CD4-positive, alpha-beta T cell treated with Interferon alpha-2 for 1 hour (primary cell): Measurements from ENCODE around the gene NAV2.

Experiments
- DNase-seq, 2 donors: peaks; one replicate each; pipeline ENCODE4 v3.0.0-alpha.2; 2020 to 2022

NAV2 gene

DNA sequence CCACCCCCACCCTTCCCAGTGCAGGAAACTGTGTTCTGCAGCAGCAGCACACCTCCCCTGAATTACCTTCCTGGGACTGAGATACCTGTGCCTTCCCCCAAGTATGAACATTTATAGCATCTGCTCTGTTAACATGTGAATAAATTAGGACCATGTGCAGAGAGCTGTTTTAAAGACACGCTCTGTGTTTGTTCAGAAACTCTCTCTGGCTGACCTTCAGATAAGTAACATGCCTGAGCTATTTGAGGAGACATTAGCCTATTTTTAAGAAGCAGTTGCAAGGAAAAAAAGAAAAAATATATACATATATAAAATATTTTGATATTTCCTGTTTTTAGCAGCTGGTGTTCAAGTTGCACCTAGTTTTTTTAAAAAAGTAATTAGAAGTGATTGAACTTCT, 5.4 kb downstream of the NAV2 start:
- no peak for DNase-seq

DNA sequence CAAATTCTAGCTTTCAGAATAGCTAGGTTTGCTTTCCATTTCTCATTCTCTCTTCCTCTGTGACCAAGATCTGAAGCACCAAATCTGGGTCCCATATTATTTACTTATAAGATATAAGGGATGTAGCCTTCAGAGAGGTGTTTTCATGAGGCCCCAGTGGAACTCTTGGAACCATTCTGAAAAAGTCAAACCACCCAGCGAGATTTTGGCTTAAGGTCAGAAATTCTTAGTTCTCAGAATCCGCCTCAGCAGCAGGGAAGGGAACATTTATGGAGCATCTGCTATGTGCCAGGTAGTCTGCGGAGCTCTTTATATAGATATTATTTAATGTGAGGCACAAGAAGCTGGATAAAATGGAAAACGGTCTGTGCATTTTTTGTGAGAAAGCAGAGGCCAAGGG, 6.3 kb downstream of the NAV2 start:
- no peak for DNase-seq

DNA sequence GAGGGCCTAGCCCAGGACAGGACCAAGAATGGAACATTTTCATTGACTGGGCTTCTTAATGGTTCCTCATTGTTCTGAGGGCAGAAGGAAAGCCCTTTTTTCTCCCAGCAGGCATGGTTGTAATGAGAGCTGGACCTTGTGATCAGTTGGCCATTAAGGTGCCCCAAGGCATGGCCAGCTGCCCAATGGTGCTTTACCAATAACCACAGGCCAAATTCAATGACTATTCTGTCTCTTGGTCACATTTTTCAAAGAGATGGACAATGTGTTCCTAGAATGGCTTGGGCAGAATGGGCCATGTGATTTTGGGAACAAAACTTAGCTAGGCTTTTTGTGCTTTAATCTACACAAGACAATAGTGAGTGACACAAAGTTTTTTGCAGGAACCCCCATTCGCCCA, 7.3 kb downstream of the NAV2 start:
- DNase-seq: no peak

DNA sequence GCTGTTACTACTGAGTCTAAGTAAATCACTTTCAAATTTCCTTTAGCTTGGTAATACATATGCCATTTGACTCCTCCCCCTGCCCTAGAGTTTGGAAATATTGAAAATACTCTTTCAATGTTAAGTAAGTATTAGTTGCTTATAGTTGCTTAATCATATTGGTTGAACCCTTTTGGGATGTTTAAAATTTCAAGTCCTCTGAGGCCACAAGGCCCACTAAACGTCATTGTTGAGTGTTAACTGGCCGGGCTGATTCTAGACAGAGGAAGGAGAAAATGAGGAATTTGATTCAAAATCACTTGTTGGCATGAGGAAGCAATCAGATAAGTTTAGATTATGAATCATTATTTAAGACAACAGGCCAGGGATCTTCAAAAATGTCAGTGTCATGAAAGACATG, 8.5 kb downstream of the NAV2 start:
- no peak for DNase-seq

DNA sequence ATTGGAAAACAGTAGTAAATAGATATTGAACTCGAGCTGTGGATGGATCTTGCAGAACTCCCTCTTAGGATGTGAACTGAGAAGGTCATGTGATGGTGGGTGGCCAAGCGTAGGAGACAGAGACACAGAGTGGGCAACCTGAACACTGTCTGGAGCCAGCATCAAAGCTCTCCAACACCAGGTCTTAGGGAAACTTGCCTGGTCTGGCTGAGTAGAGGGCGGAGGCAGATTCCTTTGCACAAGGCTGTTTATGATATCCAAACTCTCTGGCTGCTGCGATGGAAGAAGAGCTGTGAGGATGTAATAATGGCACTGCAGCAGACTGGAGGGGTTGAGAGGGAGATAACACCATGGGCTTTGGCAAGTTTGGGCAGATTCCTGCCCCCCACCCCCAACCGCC, 10.1 kb downstream of the NAV2 start:
- DNase-seq: no peak

DNA sequence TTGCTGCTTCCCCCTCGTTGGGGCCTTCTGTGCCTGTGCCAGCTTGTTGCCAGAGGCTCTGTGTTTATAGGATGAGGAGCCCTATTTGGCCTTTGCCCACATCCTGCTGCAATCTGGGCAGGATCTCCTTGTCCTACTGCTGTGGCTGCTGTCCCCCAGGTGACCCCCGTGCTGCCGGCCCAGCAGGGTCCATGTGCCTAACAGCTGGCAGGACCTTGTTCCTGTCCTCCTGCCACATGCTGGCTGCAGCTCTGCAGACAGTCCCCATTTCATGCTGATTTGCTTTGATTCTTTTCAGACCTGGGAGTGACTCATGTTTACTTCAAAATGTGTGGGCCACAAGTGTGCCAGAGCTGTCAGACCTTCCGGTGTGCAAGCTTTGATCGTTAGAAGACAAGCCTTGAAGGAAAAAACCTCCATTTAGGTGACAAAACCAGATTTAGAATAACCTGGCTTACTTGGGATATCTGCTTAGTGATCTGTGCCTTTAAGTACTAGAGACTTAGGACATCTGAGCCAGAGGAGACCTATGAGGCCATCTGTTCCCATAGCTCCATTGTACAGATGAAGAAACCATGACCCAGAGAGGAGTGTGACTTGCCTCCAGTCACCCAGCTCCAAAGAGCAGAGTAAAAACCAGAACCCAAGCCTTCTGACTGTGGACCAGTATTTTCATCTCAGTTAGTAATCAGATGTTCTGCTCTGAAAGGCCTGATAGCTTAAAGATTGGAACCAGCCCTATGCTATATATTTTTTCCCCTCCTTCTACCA, 11.1 kb downstream of the NAV2 start:
- DNase-seq: peak; percentile 10 to 53

DNA sequence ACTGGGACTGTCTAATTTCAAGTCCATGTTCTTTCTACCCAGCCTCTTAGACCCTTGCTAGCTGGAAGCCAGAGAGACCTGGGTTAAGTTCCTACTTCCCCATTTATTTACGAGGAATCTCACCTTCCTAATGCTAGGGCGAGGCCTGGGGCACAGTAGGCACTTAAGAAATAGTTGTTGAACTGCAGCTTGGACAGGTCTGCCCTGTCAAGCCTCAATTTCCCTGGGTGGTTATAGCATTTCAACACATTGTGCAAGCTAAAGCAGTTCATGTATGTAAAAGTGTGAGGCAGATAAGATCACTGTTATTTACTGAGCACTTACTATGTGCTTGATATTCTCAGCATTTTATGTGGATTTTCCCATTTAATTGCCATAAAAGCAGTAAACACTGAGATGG, 12.1 kb downstream of the NAV2 start:
- DNase-seq: no peak

DNA sequence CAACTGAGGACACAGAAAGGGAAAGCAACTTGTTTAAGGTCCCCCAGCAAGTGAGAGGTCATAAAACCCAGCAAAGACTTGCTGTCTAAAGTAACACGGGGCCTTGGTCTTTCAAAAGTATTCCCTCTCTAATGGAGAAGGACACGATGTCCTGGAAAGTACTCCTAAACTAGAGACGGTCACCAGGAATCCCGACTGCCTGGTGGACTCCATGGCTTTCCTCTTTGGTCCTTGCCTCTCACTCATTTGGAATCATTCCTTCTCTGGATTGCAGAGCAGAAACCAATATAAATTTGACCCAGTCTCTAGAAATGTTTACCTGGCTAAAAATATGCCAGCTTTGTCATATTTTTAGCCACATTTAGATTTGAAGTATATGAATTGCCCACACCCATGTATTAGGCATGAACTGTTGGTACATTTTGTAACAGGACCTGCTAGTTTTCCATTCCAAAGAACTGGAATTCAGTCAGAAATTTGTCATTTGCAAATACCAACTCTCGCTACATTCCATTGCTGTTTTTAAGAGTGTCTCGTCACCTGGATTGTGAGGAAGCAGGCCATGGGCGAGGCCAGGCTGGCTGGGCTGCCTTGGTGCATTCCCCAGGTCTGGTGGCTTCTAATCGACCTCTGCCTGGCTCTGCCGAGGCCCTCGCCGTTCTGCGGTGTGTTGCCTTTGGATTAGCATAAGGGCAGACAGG, 12.9 kb downstream of the NAV2 start:
- DNase-seq: no peak

DNA sequence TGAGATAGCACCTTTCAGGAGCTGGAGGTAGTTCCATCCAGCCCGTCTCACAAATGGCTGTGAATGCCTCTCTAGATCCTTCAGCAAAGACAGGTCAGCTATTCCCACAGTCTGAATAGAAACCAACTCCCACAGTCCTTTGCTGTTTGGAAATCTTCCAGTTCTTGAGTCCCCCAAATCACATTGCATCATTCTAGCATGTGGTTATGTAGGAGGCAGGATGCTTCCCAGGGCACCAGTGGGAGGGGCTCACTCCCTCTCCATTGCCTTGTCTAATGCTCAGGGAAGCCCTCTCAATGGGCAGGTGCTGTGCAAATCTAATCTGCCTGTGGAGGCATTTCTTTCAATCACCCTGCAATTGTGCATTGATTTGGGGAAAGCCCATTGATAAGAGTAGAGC, 14.6 kb downstream of the NAV2 start:
- no peak for DNase-seq

DNA sequence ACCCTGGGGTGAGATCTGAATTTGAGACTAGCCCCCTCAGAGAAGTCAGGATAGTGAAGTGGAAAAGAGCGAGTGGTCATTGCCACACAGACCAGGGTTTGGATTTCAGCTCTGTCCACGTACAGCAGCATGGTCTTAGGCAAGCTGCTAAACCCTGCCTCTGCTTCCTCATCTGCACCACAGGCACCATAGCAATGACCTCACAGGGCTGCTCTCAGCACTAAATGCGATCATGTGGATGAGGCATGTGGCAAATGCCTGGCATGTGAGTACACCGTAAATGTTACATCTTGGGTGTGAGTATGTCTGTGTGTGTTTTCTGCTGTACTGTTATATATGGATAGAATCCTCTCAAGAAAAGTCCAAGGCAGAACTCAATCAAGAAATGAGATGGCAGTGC, 15.8 kb downstream of the NAV2 start:
- DNase-seq: no peak

DNA sequence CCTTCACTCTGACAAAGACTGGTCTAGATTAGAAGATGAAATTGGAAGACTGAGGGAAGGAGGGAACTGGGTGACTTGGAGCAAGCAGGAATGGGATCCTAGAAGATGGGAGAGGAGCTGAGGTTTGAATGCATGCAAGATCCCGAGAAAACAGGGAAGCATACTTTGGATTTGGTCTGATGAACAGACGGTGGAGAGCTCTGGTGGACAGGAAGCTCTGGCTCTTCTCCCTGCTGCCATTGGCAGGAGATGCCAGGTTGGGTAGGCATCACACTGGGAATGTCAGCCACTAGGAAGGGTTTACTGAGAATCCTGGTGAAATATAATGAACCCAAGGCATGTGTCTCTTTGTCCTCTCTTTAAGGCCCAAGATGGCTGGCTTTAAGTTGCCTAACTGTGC, 16.5 kb downstream of the NAV2 start:
- no peak for DNase-seq

DNA sequence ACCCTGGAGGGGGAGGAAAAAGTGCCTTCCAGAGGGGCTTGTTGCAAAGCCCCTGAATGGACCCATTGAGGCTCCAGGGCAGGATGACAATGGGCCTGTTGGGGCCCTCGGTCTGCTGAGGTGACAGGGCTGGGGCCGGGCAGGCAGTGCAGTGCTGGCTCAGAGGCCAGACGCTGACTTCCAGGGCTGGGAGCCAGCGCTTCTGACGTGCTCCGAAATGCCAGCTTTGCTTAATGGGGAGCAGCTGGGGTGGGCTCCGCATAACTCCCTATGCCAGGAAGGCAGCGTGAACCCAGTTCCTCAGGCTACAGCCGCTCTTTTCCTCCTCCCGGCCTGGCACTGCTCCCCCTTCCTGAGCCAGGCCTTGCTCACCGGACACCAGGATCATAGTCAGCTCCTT, 17.7 kb downstream of the NAV2 start:
- no peak for DNase-seq

DNA sequence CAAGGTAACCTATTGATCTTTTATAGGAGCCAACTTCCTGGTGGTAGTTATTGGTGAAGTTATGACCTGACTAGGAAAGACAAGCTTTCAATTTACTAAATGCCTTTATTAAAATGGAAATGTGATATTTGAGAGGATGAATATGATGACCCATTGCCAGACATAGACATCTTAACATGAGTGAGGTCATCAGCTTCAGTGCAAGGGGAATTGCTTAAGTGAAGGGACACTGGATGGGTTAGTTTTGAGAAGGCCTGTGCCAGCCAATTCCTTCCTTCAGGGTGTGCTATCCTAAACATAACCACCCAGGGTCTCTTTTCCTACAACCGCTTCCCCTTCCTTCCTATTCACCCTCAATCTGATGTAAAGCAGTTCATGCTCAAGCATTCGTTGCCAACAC, 21.5 kb downstream of the NAV2 start:
- no peak for DNase-seq

DNA sequence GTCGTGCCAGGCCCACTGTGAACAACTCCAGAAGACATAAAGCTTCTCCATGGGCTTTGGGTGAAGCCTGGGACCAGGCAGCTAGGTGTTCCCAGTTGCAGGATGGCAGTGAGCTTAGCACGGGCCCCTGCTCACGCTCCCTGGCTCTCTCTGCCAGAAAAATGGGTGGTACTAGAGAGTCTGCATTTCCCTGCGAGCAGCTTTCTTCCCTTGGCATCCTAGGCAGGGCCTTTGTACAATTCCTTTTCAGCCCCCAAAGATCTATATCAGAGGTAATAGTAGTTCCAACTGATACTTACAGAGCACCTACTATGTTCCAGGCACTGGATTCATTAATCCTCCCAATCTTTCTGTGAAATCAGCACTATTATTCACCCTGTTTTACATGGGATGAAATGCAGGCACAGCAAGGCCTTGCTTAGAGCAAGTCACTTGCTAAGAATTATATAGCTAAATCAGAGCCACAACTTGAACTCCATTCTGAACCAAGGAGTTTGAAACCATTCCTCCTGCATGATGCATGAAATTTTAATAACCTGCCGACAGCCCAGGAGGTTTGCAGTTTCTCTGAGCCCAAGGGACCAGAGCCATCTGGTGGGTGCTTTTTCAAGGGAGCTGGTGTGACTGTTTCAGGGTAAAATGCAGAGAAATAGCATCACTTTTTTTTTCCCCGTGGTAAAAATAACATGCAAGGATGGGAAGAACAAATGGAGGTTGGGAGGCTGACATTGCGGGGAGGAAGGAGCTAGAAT, 22.7 kb downstream of the NAV2 start:
- no peak for DNase-seq

DNA sequence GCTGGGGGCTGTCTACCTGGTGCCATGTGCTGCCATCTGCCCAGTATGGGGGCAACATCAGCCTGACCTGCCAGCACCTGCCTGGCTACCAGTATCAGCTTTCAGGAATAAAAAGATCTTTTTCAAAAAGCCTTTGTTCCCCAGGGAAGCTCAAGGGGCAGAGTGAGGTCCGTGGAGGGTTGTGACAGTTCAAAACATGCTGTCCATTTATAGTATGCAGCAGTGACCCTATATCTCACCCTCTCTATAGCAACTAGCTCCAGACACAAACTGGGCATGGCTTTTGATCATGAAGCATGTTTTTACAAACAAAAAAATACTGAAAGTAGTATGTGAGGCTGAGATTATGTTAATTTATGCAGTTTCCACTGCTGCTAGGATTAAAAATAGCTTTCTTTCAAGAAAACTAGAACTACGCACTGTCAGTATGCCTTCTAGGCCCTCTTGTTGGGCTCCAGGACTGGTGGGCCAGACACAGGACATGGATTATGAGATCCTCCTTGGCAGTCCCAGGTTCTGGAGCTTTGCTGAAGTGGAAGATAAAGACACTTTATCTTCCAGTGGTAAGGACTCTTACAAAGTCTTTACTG, 23.4 kb downstream of the NAV2 start:
- DNase-seq: no peak

DNA sequence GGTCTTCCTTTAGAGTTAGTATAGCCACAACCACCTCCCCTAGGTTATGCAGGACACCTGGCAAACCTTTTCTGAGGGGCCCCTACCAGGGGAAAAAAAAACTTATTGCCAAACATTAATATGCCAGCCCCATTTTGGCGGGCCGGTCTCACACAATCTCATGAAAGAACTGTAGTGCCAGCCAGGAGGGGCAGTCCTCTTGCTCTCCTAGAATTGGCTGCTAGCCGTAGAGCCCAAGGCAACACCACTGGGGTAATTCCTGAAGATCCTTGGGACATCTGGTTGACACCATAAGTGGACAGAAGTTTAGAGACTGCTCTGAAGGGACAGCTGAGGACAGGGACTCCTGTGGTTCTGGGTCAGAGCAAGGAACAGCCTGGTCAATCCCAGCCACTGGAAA, 24.2 kb downstream of the NAV2 start:
- DNase-seq: no peak

DNA sequence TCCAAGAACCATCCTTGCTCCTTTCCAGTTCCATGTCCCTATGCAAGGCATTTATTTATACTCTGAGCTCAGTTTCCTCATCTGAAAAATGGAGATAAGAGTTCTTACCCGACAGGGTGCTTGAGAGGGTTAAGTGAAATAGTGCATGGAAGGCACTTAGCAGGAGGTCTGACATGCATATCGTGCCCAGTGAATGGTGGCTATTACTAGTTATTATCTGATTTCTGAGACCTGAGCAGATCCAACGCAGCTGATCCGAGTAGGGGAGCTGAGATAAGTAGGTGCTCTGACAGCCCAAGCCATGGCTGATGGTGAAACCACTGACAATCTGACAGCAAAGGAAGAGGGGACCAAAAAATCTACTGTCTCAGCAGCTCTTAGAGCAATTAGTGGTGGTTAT, 24.9 kb downstream of the NAV2 start:
- DNase-seq: no peak

DNA sequence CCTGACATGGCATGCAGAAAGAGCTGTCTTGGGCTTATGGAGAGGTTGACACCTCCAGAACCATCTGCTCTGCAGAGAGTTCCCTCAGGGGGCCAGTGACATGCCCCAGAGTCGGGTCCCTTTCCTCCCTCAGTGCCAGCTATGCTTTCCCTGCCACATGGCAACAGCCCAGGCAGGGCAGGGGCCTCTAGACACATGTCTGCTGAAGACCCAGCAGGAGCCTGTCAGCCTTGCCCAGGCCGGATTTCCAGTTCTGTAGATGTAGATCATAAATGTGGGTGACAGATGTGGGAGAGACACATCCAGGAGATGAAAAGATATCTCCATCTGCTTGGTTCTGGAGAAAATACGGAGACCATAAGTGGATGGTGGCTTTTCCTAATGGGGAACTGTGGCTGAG, 25.5 kb downstream of the NAV2 start:
- no peak for DNase-seq

DNA sequence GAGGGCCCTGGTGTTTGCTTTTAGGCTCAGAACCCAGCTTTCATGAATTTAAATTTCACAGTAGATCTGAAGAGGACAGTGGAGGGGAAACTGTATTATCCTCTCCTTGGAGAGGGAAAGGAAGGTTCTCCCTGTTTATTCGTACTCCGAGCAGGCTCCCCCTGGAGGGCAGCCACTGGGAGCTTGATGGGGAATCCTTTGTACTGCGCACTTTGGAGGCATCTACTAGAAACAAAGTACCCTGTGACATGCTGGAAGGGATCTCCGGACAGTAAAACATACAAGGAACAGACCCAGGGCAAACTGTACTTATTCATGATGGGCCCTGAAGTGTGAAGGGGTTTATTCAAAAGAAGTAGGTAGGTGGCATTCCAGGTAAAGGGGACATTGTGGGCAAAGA, 27.2 kb downstream of the NAV2 start:
- no peak for DNase-seq

DNA sequence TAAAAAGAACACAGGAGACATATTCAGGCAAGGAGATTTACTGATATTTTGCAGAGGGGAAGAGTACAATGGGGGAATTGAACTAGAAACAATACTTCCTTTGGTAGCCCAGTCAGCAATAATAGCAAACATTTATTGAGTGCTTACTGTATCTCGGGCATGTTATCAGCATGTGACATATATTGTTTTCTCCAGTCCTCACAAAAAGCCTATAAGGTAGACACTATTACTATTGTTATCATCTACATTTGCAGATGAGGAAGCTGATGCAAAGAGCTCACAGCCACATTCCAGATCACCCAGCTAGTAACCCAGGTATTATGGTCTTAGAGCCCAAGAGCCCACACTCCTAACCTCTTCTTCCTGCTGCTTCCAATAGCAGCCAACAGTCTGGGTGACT, 27.9 kb downstream of the NAV2 start:
- DNase-seq: no peak

DNA sequence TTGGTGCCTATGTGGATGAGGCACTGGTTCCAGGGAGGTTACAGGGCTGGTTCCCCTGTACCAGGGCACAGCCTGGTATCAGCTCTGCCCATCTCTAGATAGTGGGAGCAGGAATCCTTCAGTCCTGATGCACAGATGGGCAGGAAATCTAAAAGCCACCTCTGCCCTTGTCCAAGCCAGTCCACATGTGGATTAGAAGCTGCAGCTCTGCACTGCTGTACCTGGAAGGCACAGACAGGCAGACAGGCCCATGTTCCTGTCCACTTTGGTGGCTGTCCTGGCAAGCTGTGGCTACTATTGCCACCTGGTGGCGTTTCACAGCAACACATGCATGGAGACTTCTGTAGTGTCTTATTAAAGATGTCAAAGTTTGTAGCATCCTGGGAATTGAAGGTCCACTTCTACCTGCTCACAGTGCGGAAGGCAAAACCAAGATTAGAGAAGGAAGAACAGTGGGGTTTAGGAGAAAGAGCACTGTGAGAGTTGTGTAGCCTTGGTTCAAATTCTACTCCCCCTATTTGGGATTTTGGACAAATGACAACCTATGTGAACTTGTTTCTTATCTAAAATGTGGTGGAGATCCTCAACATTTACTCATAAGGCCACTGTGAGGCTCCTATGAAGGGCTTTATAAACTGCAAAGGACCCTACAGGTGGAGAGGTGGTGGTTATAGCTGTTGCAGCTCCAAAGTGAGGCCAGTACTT, 30.1 kb downstream of the NAV2 start:
- peak; percentile 64 to 76 for DNase-seq

DNA sequence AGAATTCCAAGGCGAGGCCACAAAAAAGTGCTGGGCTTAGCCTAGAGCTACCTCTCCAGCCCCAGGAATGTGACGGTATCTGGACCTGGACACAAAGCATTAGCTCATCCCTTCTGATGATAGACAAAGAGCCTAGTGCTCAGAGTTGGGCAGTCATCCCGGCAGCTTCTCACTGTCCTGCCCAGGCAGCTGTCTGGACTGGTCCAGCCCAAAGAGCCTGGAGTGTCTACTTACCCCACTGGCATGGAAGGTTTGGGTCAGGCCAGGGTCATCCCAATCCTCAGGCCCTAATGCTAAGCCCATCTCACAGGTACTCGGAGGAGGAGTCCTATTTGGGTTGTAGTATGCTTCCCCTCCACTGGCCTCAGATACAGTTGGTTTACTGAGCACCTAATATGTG, 31.0 kb downstream of the NAV2 start:
- no peak for DNase-seq

DNA sequence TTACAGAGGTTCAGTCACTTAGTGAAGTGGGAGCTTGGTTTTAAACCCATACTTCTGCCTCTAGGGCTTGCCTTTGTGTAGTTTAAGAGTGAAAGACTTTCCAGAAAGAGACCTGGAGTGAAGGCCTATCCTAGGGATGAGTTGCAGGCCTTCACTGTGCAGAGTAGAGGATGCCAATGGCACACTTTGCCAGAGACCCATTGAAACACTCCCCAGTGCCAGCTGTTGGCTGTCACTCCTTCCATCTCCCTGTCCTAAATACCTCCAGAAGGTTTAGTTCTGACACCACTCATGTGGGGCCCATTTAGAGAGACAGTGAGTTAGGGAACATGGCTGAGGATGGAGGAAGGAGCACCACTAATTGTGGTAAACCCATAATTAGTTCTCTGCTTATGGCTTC, 31.5 kb downstream of the NAV2 start:
- DNase-seq: no peak
